Activated CD4-positive, alpha-beta T cell treated with anti-CD3 and anti-CD28 coated beads, Interleukin-2, amount 50 U/mL, for 4 hours (primary cell): ENCODE data around the gene DRD4.

Source experiments
- DNase-seq, 2 experiments: peaks; one replicate each; pipeline ENCODE4 v3.0.0-alpha.2; 2020

Gene DRD4

GRCh38 chr11:623349-623869, 13.7 kb upstream of the DRD4 start:
- DNase-seq = no peak

GRCh38 chr11:623999-624704, 12.9 kb upstream of the DRD4 start:
- DNase-seq = no peak

- DNase-seq = no peak
These were observed 12.1 kb upstream of the DRD4 start, which contains the start of gene CDHR5 for GRCh38 chr11:624705-625635. Gene CDHR5, minus strand, starts transcription at chr11:624955. Its CDS starts 53 bp downstream, at chr11:624902.

- DNase-seq = no peak
These were observed 11.3 kb upstream of the DRD4 start for GRCh38 chr11:625636-626268.

- no peak for DNase-seq
These were observed 10.4 kb upstream of the DRD4 start, which contains the start of gene SCT for GRCh38 chr11:626475-627307. Gene SCT, minus strand, starts transcription at chr11:627181. Its CDS starts 38 bp downstream, at chr11:627143.

GRCh38 chr11:627308-627576, 9.8 kb upstream of the DRD4 start:
- DNase-seq = no peak

- DNase-seq = no peak
These were observed 9.0 kb upstream of the DRD4 start for GRCh38 chr11:628056-628455.

- DNase-seq = no peak
These were observed 7.9 kb upstream of the DRD4 start for GRCh38 chr11:629237-629583.

GRCh38 chr11:630871-631270, 6.2 kb upstream of the DRD4 start:
- DNase-seq = no peak

GRCh38 chr11:635945-636510, 1.0 kb upstream of the DRD4 start:
- no peak for DNase-seq

GRCh38 chr11:637333-637592, 194 bp downstream of the DRD4 start:
- DNase-seq = no peak

- no peak for DNase-seq
These were observed 788 bp downstream of the DRD4 start for GRCh38 chr11:637593-638521.

GRCh38 chr11:638631-639331, 1.7 kb downstream of the DRD4 start:
- DNase-seq = no peak

GRCh38 chr11:639332-639955, 2.4 kb downstream of the DRD4 start:
- DNase-seq = no peak

GRCh38 chr11:640021-640706, 3.1 kb downstream of the DRD4 start:
- DNase-seq = no peak

GRCh38 chr11:641806-642370, 4.8 kb downstream of the DRD4 start:
- DNase-seq = no peak

- no peak for DNase-seq
These were observed 6.3 kb downstream of the DRD4 start for GRCh38 chr11:643366-643765.

GRCh38 chr11:643849-644738, 7.0 kb downstream of the DRD4 start:
- DNase-seq = no peak
